Glutamatergic neuron (in vitro differentiated cells): ENCODE data around the gene TAGLN3. TPM values are rescaled to one million over a fixed set of nuclear protein-coding genes. Genes with fewer than 3 reads are reported as not detected.

Experiments
- DNase-seq: peaks from one replicate; pipeline ENCODE4 v3.0.0; 2022
- H3K27ac Mint-ChIP-seq: one replicate; pipeline ENCODE4 v1.8.0; 2020; ENCODE audit warnings: mild to moderate bottlenecking, mixed read lengths, inconsistent platforms; ENCODE audit not compliant: unreplicated experiment
- H3K27me3 Mint-ChIP-seq: one replicate; pipeline ENCODE4 v1.8.0; 2020; ENCODE audit warnings: mild to moderate bottlenecking, moderate library complexity, mixed read lengths, inconsistent platforms; ENCODE audit not compliant: unreplicated experiment
- H3K36me3 Mint-ChIP-seq: one replicate; pipeline ENCODE4 v1.8.0; 2020; ENCODE audit warnings: mild to moderate bottlenecking, mixed read lengths, inconsistent platforms; ENCODE audit not compliant: unreplicated experiment
- H3K4me1 Mint-ChIP-seq: one replicate; pipeline ENCODE4 v1.8.0; 2020; ENCODE audit warnings: mild to moderate bottlenecking, low read depth, mixed read lengths, inconsistent platforms; ENCODE audit not compliant: unreplicated experiment
- H3K4me3 Mint-ChIP-seq: one replicate; pipeline ENCODE4 v1.8.0; 2020; ENCODE audit warnings: mild to moderate bottlenecking, mixed read lengths, inconsistent platforms; ENCODE audit not compliant: unreplicated experiment
- H3K9me3 Mint-ChIP-seq: one replicate; pipeline ENCODE4 v1.8.0; 2020; ENCODE audit warnings: mild to moderate bottlenecking, moderate library complexity, mixed read lengths, inconsistent platforms; ENCODE audit not compliant: unreplicated experiment
- total RNA-seq: library from RNA; stranded (reverse); fragmentation: NEBNext Ultra II Directional; extraction: Animal tissue kit (Norgen Biotek cat#: 25700); gene quantifications from one replicate; pipeline ENCODE4 v1.2.1, GENCODE V29; 2021; ENCODE audit not compliant: unreplicated experiment
- TF ChIP-seq, protein P1 (sequence below): fragments of 200-600 bp; sonication (generic); IDR thresholded peaks from one replicate; pipeline ENCODE4 v1.5.0; 2021; ENCODE audit not compliant: partially characterized antibody, unreplicated experiment

The TAGLN3 gene
- total RNA-seq, 1 donor from 2014 or later, result 819 TPM

DNA sequence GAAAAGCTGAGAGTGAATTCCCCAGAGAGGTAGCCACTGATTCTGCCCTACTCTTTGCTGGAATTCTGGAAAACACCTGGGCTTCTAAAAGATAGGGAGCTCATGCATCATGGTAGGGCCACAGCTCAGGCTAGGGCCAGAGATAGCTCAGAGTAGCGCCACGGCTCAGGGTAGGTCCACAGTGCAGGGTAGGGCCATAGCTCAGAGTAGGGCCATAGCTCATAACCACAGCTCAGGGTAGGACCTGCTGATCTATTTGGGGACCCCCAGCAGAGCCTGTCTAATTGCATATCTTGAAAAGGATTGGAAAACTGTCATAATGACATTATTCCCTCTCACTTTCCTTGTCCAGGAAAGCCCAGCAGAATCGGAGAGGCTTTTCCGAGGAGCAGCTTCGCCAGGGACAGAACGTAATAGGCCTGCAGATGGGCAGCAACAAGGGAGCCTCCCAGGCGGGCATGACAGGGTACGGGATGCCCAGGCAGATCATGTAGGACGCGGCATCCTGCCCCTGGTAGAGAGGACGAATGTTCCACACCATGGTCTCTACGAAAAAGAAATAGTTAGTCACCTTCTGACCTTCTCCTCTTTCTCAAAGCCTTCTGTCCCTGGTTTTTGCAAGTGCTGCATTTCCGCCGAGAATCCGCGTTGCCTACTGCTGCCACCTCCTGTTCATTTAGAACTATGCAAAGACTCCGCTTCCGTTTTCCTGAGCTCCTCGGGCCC is 14.5 kb downstream of the TAGLN3 start:
- peaks cover 48% of the 10 kb centered on the region for H3K4me1 Mint-ChIP-seq
- H3K4me3 Mint-ChIP-seq, result no peak overlapping the region
- no peaks in the 10 kb centered on the region for H3K36me3 Mint-ChIP-seq
- DNase-seq, result peak; percentile 66
- peaks cover 2% of the 10 kb centered on the region for H3K9me3 Mint-ChIP-seq
- TF ChIP-seq, protein P1, sequence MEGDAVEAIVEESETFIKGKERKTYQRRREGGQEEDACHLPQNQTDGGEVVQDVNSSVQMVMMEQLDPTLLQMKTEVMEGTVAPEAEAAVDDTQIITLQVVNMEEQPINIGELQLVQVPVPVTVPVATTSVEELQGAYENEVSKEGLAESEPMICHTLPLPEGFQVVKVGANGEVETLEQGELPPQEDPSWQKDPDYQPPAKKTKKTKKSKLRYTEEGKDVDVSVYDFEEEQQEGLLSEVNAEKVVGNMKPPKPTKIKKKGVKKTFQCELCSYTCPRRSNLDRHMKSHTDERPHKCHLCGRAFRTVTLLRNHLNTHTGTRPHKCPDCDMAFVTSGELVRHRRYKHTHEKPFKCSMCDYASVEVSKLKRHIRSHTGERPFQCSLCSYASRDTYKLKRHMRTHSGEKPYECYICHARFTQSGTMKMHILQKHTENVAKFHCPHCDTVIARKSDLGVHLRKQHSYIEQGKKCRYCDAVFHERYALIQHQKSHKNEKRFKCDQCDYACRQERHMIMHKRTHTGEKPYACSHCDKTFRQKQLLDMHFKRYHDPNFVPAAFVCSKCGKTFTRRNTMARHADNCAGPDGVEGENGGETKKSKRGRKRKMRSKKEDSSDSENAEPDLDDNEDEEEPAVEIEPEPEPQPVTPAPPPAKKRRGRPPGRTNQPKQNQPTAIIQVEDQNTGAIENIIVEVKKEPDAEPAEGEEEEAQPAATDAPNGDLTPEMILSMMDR, result peak; percentile 58
- H3K27me3 Mint-ChIP-seq, result peaks cover 2% of the 10 kb centered on the region
- peak overlapping the region; percentile 67 for H3K27ac Mint-ChIP-seq

DNA sequence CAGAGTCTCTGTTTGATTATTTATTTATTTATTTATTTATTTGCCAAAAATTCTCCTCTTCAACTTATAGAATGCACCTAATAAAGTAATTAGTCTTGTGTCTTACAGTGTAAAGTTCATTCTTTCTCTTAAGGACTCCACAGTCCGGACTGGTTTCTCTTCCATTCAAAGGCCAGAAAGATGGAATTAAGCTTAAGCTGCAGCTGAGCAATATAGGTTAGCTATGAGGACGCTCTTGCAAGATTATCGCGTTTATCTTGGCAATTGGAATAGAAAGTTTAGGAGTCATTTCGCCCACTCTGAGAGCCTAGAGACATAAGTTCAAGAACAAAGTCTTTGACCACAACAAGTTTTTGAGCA is 15.0 kb downstream of the TAGLN3 start:
- TF ChIP-seq, protein P1, result peak; percentile 3
- Mint-ChIP-seq H3K9me3 (peaks cover 2% of the 10 kb centered on the region), H3K4me3 (no peak overlapping the region), H3K27ac (no peak overlapping the region), H3K4me1 (peaks cover 44% of the 10 kb centered on the region), H3K27me3 (peaks cover 2% of the 10 kb centered on the region), H3K36me3 (no peaks in the 10 kb centered on the region)
- no peak for DNase-seq

DNA sequence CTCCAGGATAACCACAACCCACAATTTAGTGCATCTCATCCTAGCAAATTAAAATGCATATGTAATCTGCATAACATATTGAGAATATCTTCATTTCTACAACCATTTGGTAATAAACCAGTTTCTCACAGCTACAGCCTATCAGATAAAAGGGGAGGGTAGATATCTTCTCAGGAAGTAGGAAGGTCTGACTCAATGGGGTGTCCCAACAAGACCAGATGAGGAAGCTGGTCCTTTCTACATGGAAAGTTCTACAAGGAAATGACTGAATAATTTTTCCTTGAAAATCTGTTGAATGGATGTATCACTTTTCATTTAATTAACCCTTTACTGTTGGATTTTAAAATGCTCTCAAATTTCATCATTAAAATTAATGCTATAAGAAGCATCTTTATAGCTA is 18.4 kb downstream of the TAGLN3 start:
- H3K4me3 Mint-ChIP-seq, result no peak overlapping the region
- TF ChIP-seq, protein P1, result no peak
- H3K27ac Mint-ChIP-seq, result no peak overlapping the region
- peaks cover 2% of the 10 kb centered on the region for H3K9me3 Mint-ChIP-seq
- no peak for DNase-seq
- H3K36me3 Mint-ChIP-seq, result peaks cover 8% of the 10 kb centered on the region
- H3K27me3 Mint-ChIP-seq, result peaks cover 1% of the 10 kb centered on the region
- H3K4me1 Mint-ChIP-seq, result peaks cover 14% of the 10 kb centered on the region

DNA sequence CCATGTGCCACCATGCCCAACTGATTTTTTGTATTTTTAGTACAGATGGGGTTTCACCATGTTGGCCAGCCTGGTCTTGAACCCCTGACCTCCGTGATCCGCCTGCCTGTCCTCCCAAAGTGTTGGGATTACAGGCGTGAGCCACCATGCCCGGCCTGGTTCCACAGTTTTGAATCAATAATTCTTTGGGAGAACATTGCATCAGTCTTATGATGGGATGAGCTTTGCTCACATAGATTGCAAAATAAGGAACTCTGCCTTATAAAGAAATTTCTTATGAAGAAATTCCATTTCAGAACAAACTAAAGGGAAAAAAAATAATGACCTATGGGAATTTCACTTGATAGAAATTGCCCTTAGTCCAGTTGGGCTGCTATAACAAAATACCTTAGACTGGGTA is 20.0 kb downstream of the TAGLN3 start:
- Mint-ChIP-seq H3K4me1 (peaks cover under 1% of the 10 kb centered on the region), H3K27me3 (peaks cover 1% of the 10 kb centered on the region), H3K36me3 (peaks cover 10% of the 10 kb centered on the region), H3K4me3 (no peak overlapping the region), H3K9me3 (no peaks in the 10 kb centered on the region), H3K27ac (no peak overlapping the region)
- TF ChIP-seq, protein P1, result no peak
- DNase-seq, result no peak

DNA sequence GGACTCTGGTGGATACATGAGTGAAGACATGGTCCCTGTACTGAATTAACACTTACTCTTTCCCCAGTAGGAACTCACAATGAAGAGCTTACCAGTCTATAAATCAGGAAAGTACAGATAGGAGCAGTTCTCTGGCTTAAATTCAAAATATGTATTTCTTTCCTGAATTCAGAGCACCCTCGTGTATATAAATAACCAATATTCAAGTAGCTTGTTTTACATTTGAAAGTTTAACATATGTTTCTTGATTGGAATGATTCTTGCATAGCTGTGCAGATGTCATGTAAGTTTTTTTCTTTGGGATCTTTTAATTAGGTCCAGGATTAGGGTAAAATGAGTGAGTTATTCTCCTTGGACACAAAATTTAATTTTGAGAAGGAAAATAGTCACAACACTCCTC is 21.0 kb downstream of the TAGLN3 start:
- no peaks in the 10 kb centered on the region for H3K9me3 Mint-ChIP-seq
- TF ChIP-seq, protein P1, result no peak
- H3K36me3 Mint-ChIP-seq, result peaks cover 10% of the 10 kb centered on the region
- H3K4me1 Mint-ChIP-seq, result peaks cover under 1% of the 10 kb centered on the region
- peaks cover 1% of the 10 kb centered on the region for H3K27me3 Mint-ChIP-seq
- no peak overlapping the region for H3K4me3 Mint-ChIP-seq
- H3K27ac Mint-ChIP-seq, result no peak overlapping the region
- DNase-seq, result no peak
